Thoracic aorta (tissue), 2 donors: Measurements from ENCODE around the gene DLL4. TPM values are rescaled to one million over a fixed set of nuclear protein-coding genes. Genes with fewer than 3 reads are reported as not detected.

Experiments used
- ATAC-seq: fragments of 150-250 bp; one replicate; pipeline ENCODE4 v1.8.0; 2017; ENCODE audit warnings: low read depth; ENCODE audit not compliant: insufficient number of reproducible peaks, low FRiP score
- DNase-seq: peaks from one replicate; pipeline ENCODE4 v3.0.0-alpha.2; 2020; ENCODE audit warnings: low spot score
- H3K27ac ChIP-seq, 2 donors: fragments of 200-600 bp; sonication (generic); 1 replicate in 1 of 2; 2 replicates in 1 of 2; pipeline ENCODE4 v1.5.1; 2016; ENCODE audit warnings: mild to moderate bottlenecking in 2 of 2, moderate library complexity in 2 of 2
- H3K27me3 ChIP-seq: fragments of 200-600 bp; sonication (generic); replicated peaks from 2 replicates; pipeline ENCODE4 v1.6.0; 2016; ENCODE audit warnings: mild to moderate bottlenecking; ENCODE audit not compliant: insufficient read depth
- H3K36me3 ChIP-seq: fragments of 200-600 bp; sonication (generic); one replicate; pipeline ENCODE4 v1.5.1; 2016
- H3K4me1 ChIP-seq, 2 donors: fragments of 200-600 bp; sonication (generic); 1 replicate in 1 of 2; 2 replicates in 1 of 2; pipeline versions ENCODE4 v1.5.1 to v1.6.0; 2016; ENCODE audit warnings: low read depth in 2 of 2, mild to moderate bottlenecking in 1 of 2; ENCODE audit not compliant: control insufficient read depth in 1 of 2
- H3K4me3 ChIP-seq: fragments of 200-600 bp; sonication (generic); 2 replicates; pipeline ENCODE4 v1.5.1; 2016; ENCODE audit warnings: mild to moderate bottlenecking
- H3K9me3 ChIP-seq: fragments of 200-600 bp; sonication (generic); 2 replicates; pipeline ENCODE4 v1.5.1; 2016
- CTCF ChIP-seq: fragments of 200-600 bp; sonication (generic); IDR thresholded peaks from one replicate; pipeline ENCODE4 v1.5.1; 2019; ENCODE audit warnings: antibody characterized with exemption
- total RNA-seq, 2 donors: library from RNA; depleted of rRNA; stranded (reverse); fragments of >200 nt; gene quantifications; one replicate each; pipeline versions ENCODE4 v1.1.0 to v1.2.3, GENCODE V29; 2016

The DLL4 gene
- total RNA-seq, 2 donors from 2014 or later: 6.2 to 13.0 TPM

- H3K4me1 ChIP-seq: peaks cover 9 to 18% of the 10 kb centered on the region in 2 donors
- peak; percentile 99 for TF ChIP-seq CTCF
- peaks cover 8% of the 10 kb centered on the region for H3K36me3 ChIP-seq
- H3K27ac ChIP-seq: peak within 1 kb of the TSS; percentile 86 to 89
- peak within 1 kb of the TSS; percentile 84 for H3K4me3 ChIP-seq
- no peaks in the 10 kb centered on the region for H3K27me3 ChIP-seq
- peak; percentile 93 for DNase-seq
- peak; percentile 95 for ATAC-seq
- H3K9me3 ChIP-seq: no peaks in the 10 kb centered on the region
These were observed 35.1 kb upstream of the DLL4 start, which contains the start of gene VPS18 for GRCh38 chr15:40893733-40894680. VPS18 (plus strand) TSS chr15:40894450; CDS start chr15:40894769, 319 bp downstream.

GRCh38 chr15:40894681-40895448 is 34.3 kb upstream of the DLL4 start:
- DNase-seq (no peak), ATAC-seq (peak; percentile 43)
- TF ChIP-seq CTCF: peak; percentile 53
- Histone ChIP-seq H3K36me3 (peaks cover 12% of the 10 kb centered on the region), H3K27me3 (no peaks in the 10 kb centered on the region), H3K27ac (peak overlapping the region; percentile 76 to 86), H3K4me3 (peak overlapping the region; percentile 84), H3K9me3 (no peaks in the 10 kb centered on the region), H3K4me1 (peaks cover 9 to 18% of the 10 kb centered on the region in 2 donors)

GRCh38 chr15:40899536-40900207 is 29.5 kb upstream of the DLL4 start:
- no peak overlapping the region for H3K27ac ChIP-seq
- H3K36me3 ChIP-seq: peaks cover 30% of the 10 kb centered on the region
- ATAC-seq: no peak
- no peaks in the 10 kb centered on the region for H3K27me3 ChIP-seq
- H3K4me3 ChIP-seq: no peak overlapping the region
- DNase-seq: no peak
- H3K4me1 ChIP-seq: peaks cover 14 to 17% of the 10 kb centered on the region in 2 donors
- H3K9me3 ChIP-seq: no peaks in the 10 kb centered on the region
- TF ChIP-seq CTCF: no peak

GRCh38 chr15:40900256-40901052 is 28.7 kb upstream of the DLL4 start:
- DNase-seq: no peak
- Histone ChIP-seq H3K27ac (no peak overlapping the region), H3K27me3 (no peaks in the 10 kb centered on the region), H3K36me3 (peaks cover 30% of the 10 kb centered on the region), H3K9me3 (no peaks in the 10 kb centered on the region), H3K4me1 (peaks cover 9 to 11% of the 10 kb centered on the region in 2 donors), H3K4me3 (no peak overlapping the region)
- ATAC-seq: no peak
- no peak for TF ChIP-seq CTCF
